Smooth muscle cell (in vitro differentiated cells): ENCODE measurements around the gene OXSR1. TPM values are rescaled to one million over a fixed set of nuclear protein-coding genes. Genes with fewer than 3 reads are reported as not detected.

Experiments used
- DNase-seq: peaks from one replicate; lab custom pipeline; 2025; ENCODE audit not compliant: unreplicated experiment; lab: John Stamatoyannopoulos, UW
- H2AFZ ChIP-seq: fragments of 200-600 bp; sonication (generic); 2 replicates; pipeline ENCODE4 v1.6.0; 2016; ENCODE audit warnings: antibody characterized with exemption, low read depth, mild to moderate bottlenecking
- H3F3A ChIP-seq: fragments of 200-600 bp; sonication (generic); 2 replicates; pipeline ENCODE4 v1.6.0; 2017; ENCODE audit warnings: antibody characterized with exemption, low read depth
- H3K27ac ChIP-seq: fragments of 200-600 bp; sonication (generic); 2 replicates; pipeline ENCODE4 v1.5.1; 2016; ENCODE audit warnings: low read depth, mild to moderate bottlenecking
- H3K27me3 ChIP-seq: fragments of 200-600 bp; sonication (generic); 2 replicates; pipeline ENCODE4 v1.6.1; 2016; ENCODE audit warnings: low read depth, mild to moderate bottlenecking
- H3K36me3 ChIP-seq: fragments of 200-600 bp; sonication (generic); 2 replicates; pipeline ENCODE4 v1.5.1; 2016; ENCODE audit warnings: low read depth
- H3K4me1 ChIP-seq: fragments of 200-600 bp; sonication (generic); 2 replicates; pipeline ENCODE4 v1.5.1; 2016; ENCODE audit warnings: low read depth
- H3K4me2 ChIP-seq: fragments of 200-600 bp; sonication (generic); 2 replicates; pipeline ENCODE4 v1.6.0; 2016; ENCODE audit warnings: mild to moderate bottlenecking
- H3K4me3 ChIP-seq: fragments of 200-600 bp; sonication (generic); 2 replicates; pipeline ENCODE4 v1.5.1; 2016; ENCODE audit warnings: mild to moderate bottlenecking
- H3K79me2 ChIP-seq: fragments of 200-600 bp; sonication (generic); 2 replicates; pipeline ENCODE4 v1.6.0; 2016; ENCODE audit warnings: low read depth, mild to moderate bottlenecking
- H3K9ac ChIP-seq: fragments of 200-600 bp; sonication (generic); 2 replicates; pipeline ENCODE4 v1.6.0; 2016; ENCODE audit warnings: low read depth
- H3K9me3 ChIP-seq: fragments of 200-600 bp; sonication (generic); replicated peaks from 2 replicates; pipeline ENCODE4 v1.5.1; 2016; ENCODE audit warnings: low read depth
- H4K20me1 ChIP-seq: fragments of 200-600 bp; sonication (generic); 2 replicates; pipeline ENCODE4 v1.6.0; 2016; ENCODE audit warnings: low read depth
- WGBS: methylation state at CpG from one replicate; pipeline ENCODE4 v1.1.7; 2016; ENCODE audit warnings: low lambda C conversion rate; 5-methylcytosine and 5-hydroxymethylcytosine counted together
- polyA plus RNA-seq: library from polyadenylated mRNA; unstranded; fragments of >200 nt; fragmentation: Nextera tagmentation; extraction: Ambion mirVana; gene quantifications from 2 replicates; pipeline ENCODE4 v1.2.1, GENCODE V29; 2016
- total RNA-seq: library from RNA; depleted of rRNA; stranded (reverse); fragments of >200 nt; gene quantifications from 2 replicates; pipeline ENCODE4 v1.2.3, GENCODE V29; 2014
- TF ChIP-seq, protein P1 (sequence below): fragments of 200-600 bp; sonication (generic); IDR thresholded peaks from 2 replicates; pipeline ENCODE4 v1.5.1; 2017; ENCODE audit warnings: borderline replicate concordance, mild to moderate bottlenecking, antibody characterized with exemption; ENCODE audit not compliant: insufficient read depth, poor library complexity, severe bottlenecking

The OXSR1 gene
- total and polyA plus RNA-seq, 2 experiments from 2014 or later, result 11.9 to 50.6 TPM

GRCh38 chr3:38136393-38136776 lies 29.0 kb upstream of the OXSR1 start:
- Histone ChIP-seq H3K9ac (peak overlapping the region; percentile 65), H2AFZ (peak overlapping the region; percentile 88), H4K20me1 (peaks cover 43% of the 10 kb centered on the region), H3K4me1 (peaks cover 27% of the 10 kb centered on the region), H3K36me3 (no peaks in the 10 kb centered on the region), H3K4me2 (peak overlapping the region; percentile 95), H3K27ac (peak overlapping the region; percentile 8), H3K9me3 (no peaks in the 10 kb centered on the region), H3K4me3 (peak overlapping the region; percentile 80), H3K27me3 (no peaks in the 10 kb centered on the region), H3K79me2 (peaks cover 36% of the 10 kb centered on the region), H3F3A (peaks cover 4% of the 10 kb centered on the region)
- TF ChIP-seq, protein P1, sequence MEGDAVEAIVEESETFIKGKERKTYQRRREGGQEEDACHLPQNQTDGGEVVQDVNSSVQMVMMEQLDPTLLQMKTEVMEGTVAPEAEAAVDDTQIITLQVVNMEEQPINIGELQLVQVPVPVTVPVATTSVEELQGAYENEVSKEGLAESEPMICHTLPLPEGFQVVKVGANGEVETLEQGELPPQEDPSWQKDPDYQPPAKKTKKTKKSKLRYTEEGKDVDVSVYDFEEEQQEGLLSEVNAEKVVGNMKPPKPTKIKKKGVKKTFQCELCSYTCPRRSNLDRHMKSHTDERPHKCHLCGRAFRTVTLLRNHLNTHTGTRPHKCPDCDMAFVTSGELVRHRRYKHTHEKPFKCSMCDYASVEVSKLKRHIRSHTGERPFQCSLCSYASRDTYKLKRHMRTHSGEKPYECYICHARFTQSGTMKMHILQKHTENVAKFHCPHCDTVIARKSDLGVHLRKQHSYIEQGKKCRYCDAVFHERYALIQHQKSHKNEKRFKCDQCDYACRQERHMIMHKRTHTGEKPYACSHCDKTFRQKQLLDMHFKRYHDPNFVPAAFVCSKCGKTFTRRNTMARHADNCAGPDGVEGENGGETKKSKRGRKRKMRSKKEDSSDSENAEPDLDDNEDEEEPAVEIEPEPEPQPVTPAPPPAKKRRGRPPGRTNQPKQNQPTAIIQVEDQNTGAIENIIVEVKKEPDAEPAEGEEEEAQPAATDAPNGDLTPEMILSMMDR, result no peak
- DNase-seq, result no peak
- 1% methylated on average over 20 of the region's 20 CpGs for WGBS

GRCh38 chr3:38136777-38137614 lies 28.3 kb upstream of the OXSR1 start, which contains the start of gene ACAA1:
Gene ACAA1, minus strand, starts transcription at chr3:38137127. Its CDS starts 92 bp downstream, at chr3:38137035.
- no peaks in the 10 kb centered on the region for H3K9me3 ChIP-seq
- peak; percentile 92 for DNase-seq
- peak within 1 kb of the TSS; percentile 80 for H3K4me3 ChIP-seq
- H2AFZ ChIP-seq, result peak within 1 kb of the TSS; percentile 98
- H3K79me2 ChIP-seq, result peaks cover 36% of the 10 kb centered on the region
- H3K27ac ChIP-seq, result peak within 1 kb of the TSS; percentile 86
- H4K20me1 ChIP-seq, result peaks cover 37% of the 10 kb centered on the region
- H3F3A ChIP-seq, result peaks cover 4% of the 10 kb centered on the region
- WGBS, result under 1% methylated on average over 55 of the region's 66 CpGs
- peaks cover 27% of the 10 kb centered on the region for H3K4me1 ChIP-seq
- H3K36me3 ChIP-seq, result no peaks in the 10 kb centered on the region
- TF ChIP-seq, protein P1, result no peak
- H3K9ac ChIP-seq, result peak within 1 kb of the TSS; percentile 65
- H3K27me3 ChIP-seq, result no peaks in the 10 kb centered on the region
- peak within 1 kb of the TSS; percentile 95 for H3K4me2 ChIP-seq

GRCh38 chr3:38137615-38138348 lies 27.6 kb upstream of the OXSR1 start:
- H3K4me1 ChIP-seq, result peaks cover 27% of the 10 kb centered on the region
- H3K36me3 ChIP-seq, result no peaks in the 10 kb centered on the region
- H3K4me2 ChIP-seq, result peak overlapping the region; percentile 88
- TF ChIP-seq, protein P1, result peak; percentile 28
- no peaks in the 10 kb centered on the region for H3K9me3 ChIP-seq
- H3F3A ChIP-seq, result peaks cover 4% of the 10 kb centered on the region
- H3K9ac ChIP-seq, result peak overlapping the region; percentile 77
- H4K20me1 ChIP-seq, result peaks cover 33% of the 10 kb centered on the region
- no peaks in the 10 kb centered on the region for H3K27me3 ChIP-seq
- no peak for DNase-seq
- peak overlapping the region; percentile 80 for H3K4me3 ChIP-seq
- H2AFZ ChIP-seq, result peak overlapping the region; percentile 98
- peaks cover 36% of the 10 kb centered on the region for H3K79me2 ChIP-seq
- H3K27ac ChIP-seq, result peak overlapping the region; percentile 86
- 23% methylated on average over 22 of the region's 22 CpGs for WGBS
